Measurements from ENCODE around the gene PBX1.

Gene PBX1

DNA sequence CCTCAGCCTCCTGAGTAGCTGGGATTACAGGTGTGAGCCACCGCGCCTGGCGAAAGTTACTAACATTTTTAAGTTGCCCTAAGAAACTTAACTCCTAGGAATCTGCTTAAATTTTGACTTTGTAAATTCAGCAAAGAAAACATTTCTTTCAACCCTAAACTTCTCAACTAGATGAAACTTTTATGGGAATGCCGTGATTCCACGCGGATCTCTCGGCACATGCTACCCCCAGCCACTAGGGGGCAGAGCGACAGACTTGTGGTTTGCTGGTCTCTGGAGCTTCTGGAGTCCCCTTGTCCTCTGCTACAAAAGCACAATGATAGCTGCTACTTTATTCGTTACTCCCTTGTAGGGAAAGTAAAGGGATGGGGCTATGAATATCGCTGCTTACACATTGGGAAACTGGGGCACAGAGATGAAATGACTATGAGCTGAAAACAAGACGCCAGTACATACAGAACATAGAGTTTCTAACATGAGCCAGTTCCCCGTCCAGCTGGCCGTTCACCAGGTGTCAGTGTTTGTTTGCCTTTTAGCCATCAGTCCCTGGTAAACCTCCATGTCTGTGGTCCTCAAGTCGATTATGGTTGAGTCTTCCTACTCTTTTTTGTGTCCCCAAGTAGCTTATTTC is 114.7 kb downstream of the PBX1 start:
- TF ChIP-seq POU2F2 (IDR thresholded peaks at IDR 0.05; ENCODE audit: low read depth, low read length) (no peak), POLR2A (IDR thresholded peaks at IDR 0.05; ENCODE audit: low read depth, low read length) (no peak), POLR2AphosphoS5 (IDR thresholded peaks at IDR 0.05; ENCODE audit: low read depth, low read length) (no peak), TAF1 (IDR thresholded peaks at IDR 0.05; ENCODE audit: low read depth, low read length) (no peak), PAX5 (IDR thresholded peaks at IDR 0.05; ENCODE audit: insufficient read depth, low read length, severe bottlenecking) (no peak), SPI1 (IDR thresholded peaks at IDR 0.05; ENCODE audit: low read depth, low read length) (no peak)
- DNase-seq (ENCODE audit: insufficient read length, low spot score) = no peak
- FAIRE-seq = no peak

DNA sequence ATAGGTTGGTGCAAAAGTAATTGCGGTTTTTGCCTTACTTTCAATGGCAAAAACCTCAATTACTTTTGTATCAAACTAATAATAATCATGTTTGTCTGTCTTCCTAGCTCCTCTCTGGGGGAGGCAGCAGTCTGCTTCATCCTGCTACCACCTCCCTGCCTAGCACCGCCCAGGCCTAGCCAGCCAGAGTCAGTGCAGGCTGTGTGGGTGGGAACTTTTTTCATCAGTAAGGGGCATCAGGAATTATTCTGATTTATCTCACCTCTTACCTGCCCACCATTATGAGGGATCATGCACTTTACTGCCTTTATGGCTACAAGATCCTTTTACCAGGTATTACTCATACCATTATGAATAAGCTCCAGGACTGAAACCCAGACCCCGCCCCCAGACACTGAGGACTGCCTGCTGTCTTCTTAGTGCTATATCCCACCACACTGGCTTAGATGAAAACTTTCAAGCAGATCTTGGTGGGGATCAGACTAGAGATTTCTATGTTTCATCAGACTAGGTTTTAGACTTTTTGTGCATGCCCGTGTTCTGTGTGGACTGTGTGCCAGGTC is 116.4 kb downstream of the PBX1 start:
- TF ChIP-seq SPI1 (IDR thresholded peaks at IDR 0.05; ENCODE audit: low read depth, low read length) = no peak
- no peak for TF ChIP-seq POLR2AphosphoS5 (IDR thresholded peaks at IDR 0.05; ENCODE audit: low read depth, low read length)
- TF ChIP-seq PAX5 (IDR thresholded peaks at IDR 0.05; ENCODE audit: insufficient read depth, low read length, severe bottlenecking) = no peak
- no peak for TF ChIP-seq TAF1 (IDR thresholded peaks at IDR 0.05; ENCODE audit: low read depth, low read length)
- no peak for TF ChIP-seq POLR2A (IDR thresholded peaks at IDR 0.05; ENCODE audit: low read depth, low read length)
- TF ChIP-seq POU2F2 (IDR thresholded peaks at IDR 0.05; ENCODE audit: low read depth, low read length) = no peak
- FAIRE-seq = no peak
- no peak for DNase-seq (ENCODE audit: insufficient read length, low spot score)

DNA sequence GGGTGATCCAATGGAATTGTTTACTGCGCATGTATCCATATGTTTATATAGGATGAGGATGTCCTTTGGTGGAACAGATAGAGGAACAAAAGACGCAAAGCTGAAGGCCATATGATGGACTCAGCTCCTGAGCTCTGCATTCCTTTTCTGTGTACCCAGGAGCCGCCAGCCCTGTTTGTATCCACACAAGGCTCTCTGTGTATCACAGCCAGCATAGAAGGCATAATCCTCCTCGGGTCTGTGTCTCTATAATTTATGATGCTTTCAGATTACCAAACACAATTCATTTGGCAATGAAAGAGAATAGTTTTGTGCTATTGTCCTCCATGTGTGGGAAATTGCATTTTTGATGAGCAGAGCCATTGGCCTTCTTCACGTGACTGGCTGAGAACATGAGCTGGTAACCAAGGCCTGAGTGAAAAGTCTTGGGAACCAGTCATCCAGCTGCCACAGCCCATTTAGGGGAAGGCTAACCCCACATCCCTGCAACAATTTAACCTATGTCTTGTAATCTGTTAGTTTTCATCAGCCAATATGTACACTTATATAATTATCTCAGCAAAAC is 119.2 kb downstream of the PBX1 start:
- DNase-seq (ENCODE audit: insufficient read length, low spot score) = no peak
- TF ChIP-seq POU2F2 (IDR thresholded peaks at IDR 0.05; ENCODE audit: low read depth, low read length) (no peak), SPI1 (IDR thresholded peaks at IDR 0.05; ENCODE audit: low read depth, low read length) (no peak), PAX5 (IDR thresholded peaks at IDR 0.05; ENCODE audit: insufficient read depth, low read length, severe bottlenecking) (no peak), TAF1 (IDR thresholded peaks at IDR 0.05; ENCODE audit: low read depth, low read length) (no peak), POLR2A (IDR thresholded peaks at IDR 0.05; ENCODE audit: low read depth, low read length) (no peak), POLR2AphosphoS5 (IDR thresholded peaks at IDR 0.05; ENCODE audit: low read depth, low read length) (no peak)
- FAIRE-seq = no peak

- TF ChIP-seq POLR2AphosphoS5 (IDR thresholded peaks at IDR 0.05; ENCODE audit: low read depth, low read length) = no peak
- FAIRE-seq = no peak
These were observed 123.6 kb downstream of the PBX1 start for GRCh38 chr1:164682570-164682969.

GRCh38 chr1:164683235-164683634 is 124.3 kb downstream of the PBX1 start:
- no peak for TF ChIP-seq POLR2AphosphoS5 (IDR thresholded peaks at IDR 0.05; ENCODE audit: low read depth, low read length)
- no peak for TF ChIP-seq SPI1 (IDR thresholded peaks at IDR 0.05; ENCODE audit: low read depth, low read length)
- no peak for TF ChIP-seq TAF1 (IDR thresholded peaks at IDR 0.05; ENCODE audit: low read depth, low read length)
- no peak for TF ChIP-seq PAX5 (IDR thresholded peaks at IDR 0.05; ENCODE audit: insufficient read depth, low read length, severe bottlenecking)
- no peak for TF ChIP-seq POLR2A (IDR thresholded peaks at IDR 0.05; ENCODE audit: low read depth, low read length)
- no peak for TF ChIP-seq POU2F2 (IDR thresholded peaks at IDR 0.05; ENCODE audit: low read depth, low read length)
- no peak for FAIRE-seq
- no peak for DNase-seq (ENCODE audit: insufficient read length, low spot score)

More at GRCh38 chr1:164682570-164682969, 123.6 kb downstream of the PBX1 start:
- DNase-seq (ENCODE audit: insufficient read length, low spot score) = no peak

DNA sequence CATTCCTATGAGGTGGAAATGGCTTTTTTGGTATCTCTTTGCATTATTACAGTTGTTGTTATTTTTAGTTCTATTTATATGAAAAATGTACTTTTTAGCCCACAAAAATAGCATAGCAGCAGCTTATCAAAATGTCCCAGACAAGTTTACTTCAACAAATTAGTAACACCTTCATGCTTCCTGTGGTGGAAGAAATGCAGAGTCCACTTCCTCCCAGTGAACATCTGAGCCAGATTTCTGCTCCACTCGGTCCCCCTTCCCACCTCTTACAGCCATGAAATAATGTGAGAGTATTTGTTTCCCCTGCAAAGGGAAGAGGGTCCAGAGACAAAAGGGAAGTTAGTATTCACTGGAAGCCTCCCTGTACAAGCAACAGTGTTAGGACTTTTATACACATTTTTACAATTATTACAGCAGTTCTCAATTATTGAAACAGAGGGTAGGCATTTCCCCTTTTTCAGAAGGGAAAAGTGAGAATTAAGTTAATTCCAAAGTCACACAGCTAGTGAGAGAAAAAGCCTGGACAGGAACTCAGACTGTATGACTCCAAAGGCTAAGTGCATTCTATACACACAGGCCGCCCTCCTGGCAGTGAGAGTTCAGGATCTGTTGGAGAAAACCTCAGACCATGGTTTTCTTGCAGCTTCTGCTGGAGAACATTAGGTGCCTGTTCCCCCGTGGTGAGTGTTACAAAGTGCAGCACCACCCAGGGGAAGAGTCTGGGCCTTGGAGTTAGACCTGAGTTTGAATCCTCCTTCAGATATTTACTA is 126.5 kb downstream of the PBX1 start:
- DNase-seq (ENCODE audit: insufficient read length, low spot score) (no peak), FAIRE-seq (no peak)
- no peak for TF ChIP-seq SPI1 (IDR thresholded peaks at IDR 0.05; ENCODE audit: low read depth, low read length)
- TF ChIP-seq POLR2AphosphoS5 (IDR thresholded peaks at IDR 0.05; ENCODE audit: low read depth, low read length) = no peak
- TF ChIP-seq POLR2A (IDR thresholded peaks at IDR 0.05; ENCODE audit: low read depth, low read length) = no peak
- no peak for TF ChIP-seq POU2F2 (IDR thresholded peaks at IDR 0.05; ENCODE audit: low read depth, low read length)
- no peak for TF ChIP-seq TAF1 (IDR thresholded peaks at IDR 0.05; ENCODE audit: low read depth, low read length)
- no peak for TF ChIP-seq PAX5 (IDR thresholded peaks at IDR 0.05; ENCODE audit: insufficient read depth, low read length, severe bottlenecking)

- no peak for TF ChIP-seq POLR2A (IDR thresholded peaks at IDR 0.05; ENCODE audit: low read depth, low read length)
- no peak for TF ChIP-seq POU2F2 (IDR thresholded peaks at IDR 0.05; ENCODE audit: low read depth, low read length)
- no peak for TF ChIP-seq POLR2AphosphoS5 (IDR thresholded peaks at IDR 0.05; ENCODE audit: low read depth, low read length)
- no peak for TF ChIP-seq TAF1 (IDR thresholded peaks at IDR 0.05; ENCODE audit: low read depth, low read length)
- no peak for TF ChIP-seq PAX5 (IDR thresholded peaks at IDR 0.05; ENCODE audit: insufficient read depth, low read length, severe bottlenecking)
- no peak for TF ChIP-seq SPI1 (IDR thresholded peaks at IDR 0.05; ENCODE audit: low read depth, low read length)
- no peak for FAIRE-seq
- no peak for DNase-seq (ENCODE audit: insufficient read length, low spot score)
These were observed 128.8 kb downstream of the PBX1 start for GRCh38 chr1:164687777-164688176.

GRCh38 chr1:164688791-164689190 is 129.8 kb downstream of the PBX1 start:
- no peak for FAIRE-seq
- DNase-seq (ENCODE audit: insufficient read length, low spot score) = no peak
- TF ChIP-seq PAX5 (IDR thresholded peaks at IDR 0.05; ENCODE audit: insufficient read depth, low read length, severe bottlenecking) = no peak
- TF ChIP-seq SPI1 (IDR thresholded peaks at IDR 0.05; ENCODE audit: low read depth, low read length) = no peak
- no peak for TF ChIP-seq POLR2A (IDR thresholded peaks at IDR 0.05; ENCODE audit: low read depth, low read length)
- TF ChIP-seq TAF1 (IDR thresholded peaks at IDR 0.05; ENCODE audit: low read depth, low read length) = no peak
- no peak for TF ChIP-seq POU2F2 (IDR thresholded peaks at IDR 0.05; ENCODE audit: low read depth, low read length)
- TF ChIP-seq POLR2AphosphoS5 (IDR thresholded peaks at IDR 0.05; ENCODE audit: low read depth, low read length) = no peak

Measured in GM12891 (cell line).